Astrocyte (in vitro differentiated cells and primary cell): ENCODE data around the gene HEXB.

ENCODE experiments used
- CTCF ChIP-seq: IDR thresholded peaks from 2 replicates; pipeline ENCODE4 v1.5.1; 2011; ENCODE audit warnings: low read depth, mild to moderate bottlenecking, inconsistent platforms, low read length, moderate library complexity; ENCODE audit not compliant: insufficient read depth
- EZH2 ChIP-seq: IDR thresholded peaks from 2 replicates; pipeline ENCODE4 v1.6.1; 2012; ENCODE audit warnings: mild to moderate bottlenecking, low read length, inconsistent platforms; ENCODE audit not compliant: insufficient read depth

GRCh38 chr5:74636552-74636951, 48.5 kb upstream of the HEXB start:
- TF ChIP-seq CTCF (no peak), EZH2 (no peak)
